Activated CD4-positive, alpha-beta T cell treated with anti-CD3 and anti-CD28 coated beads, Interleukin-2, amount 50 U/mL, for 4 hours (primary cell): Measurements from ENCODE around the gene CASP9.

Source experiments
- DNase-seq, 2 experiments: peaks; one replicate each; pipeline ENCODE4 v3.0.0-alpha.2; 2020

Gene CASP9

GRCh38 chr1:15524021-15524282, at the start of gene CASP9:
CASP9 (minus strand) TSS chr1:15524215; CDS start chr1:15524200, 15 bp downstream.
- DNase-seq, result no peak

DNA sequence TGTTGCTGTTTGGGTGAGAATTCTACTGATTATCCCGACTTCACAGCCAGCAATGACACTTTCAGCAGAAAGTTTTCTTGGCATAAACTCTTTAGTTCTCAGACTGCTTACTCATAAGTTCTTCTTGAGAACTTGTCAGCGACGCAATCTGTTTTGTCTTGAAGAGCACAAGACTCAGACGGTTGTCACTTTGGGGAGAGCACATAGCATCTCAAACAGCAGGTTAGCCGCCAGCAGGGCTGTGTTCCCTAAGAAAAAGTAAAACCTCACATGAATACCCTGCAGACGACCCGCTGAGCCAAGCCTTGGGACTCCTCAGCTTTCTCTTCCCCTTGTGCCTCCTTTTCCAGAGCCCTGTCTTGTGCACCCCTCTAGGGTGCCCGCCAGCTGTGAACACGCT, 49.5 kb upstream of the CASP9 start:
- no peak for DNase-seq

- no peak for DNase-seq
Observed at GRCh38 chr1:15571266-15571665, 47.3 kb upstream of the CASP9 start.

DNA sequence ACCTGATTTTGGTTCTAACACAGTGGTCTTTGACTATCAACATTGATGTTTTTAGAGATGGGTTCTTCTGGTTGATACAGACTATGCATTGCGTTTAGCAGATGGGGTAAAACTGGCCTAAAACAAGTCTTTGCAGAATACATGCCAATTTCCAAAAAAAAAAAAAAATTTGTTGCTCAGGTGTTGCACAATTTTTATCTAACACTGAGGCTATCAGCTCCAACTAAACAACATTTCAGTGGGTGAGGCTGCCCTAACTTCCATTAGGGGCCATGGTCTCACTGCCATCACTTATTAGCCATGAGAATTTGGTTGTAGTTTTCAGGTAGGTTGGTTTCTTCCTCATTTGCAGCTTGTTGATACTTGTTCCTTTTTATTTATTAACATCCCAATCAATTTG, 46.8 kb upstream of the CASP9 start:
- DNase-seq, result no peak

GRCh38 chr1:15568387-15569073, 44.5 kb upstream of the CASP9 start:
- no peak for DNase-seq

DNA sequence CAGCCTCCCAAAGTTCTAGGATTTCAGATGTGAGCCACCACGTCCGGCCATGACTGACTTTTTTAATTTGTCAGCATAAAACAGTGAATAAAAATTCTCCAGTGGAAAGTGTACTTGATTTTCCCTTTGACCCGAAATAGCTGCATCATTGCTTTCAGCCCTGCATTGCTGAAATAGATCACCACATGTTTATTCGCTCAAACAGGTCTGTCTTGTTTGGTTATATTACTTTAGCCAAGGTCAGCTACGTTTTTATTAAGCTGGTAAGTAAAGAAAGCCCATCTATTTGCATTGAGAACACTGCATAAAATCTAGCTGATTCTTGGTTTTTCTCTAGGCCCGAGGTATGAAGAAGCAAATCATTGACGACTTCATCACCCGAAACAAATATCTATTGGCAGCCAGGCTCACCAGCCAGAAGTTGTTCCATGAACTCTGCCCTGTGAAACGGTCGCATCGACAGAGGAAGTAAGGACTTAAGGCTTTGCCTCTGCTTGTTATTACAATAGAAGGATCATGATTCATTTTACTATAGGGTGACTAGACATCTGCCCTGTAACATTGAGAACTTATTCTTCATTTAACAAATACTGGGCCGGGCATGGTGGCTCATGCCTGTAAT, 35.3 kb upstream of the CASP9 start:
- DNase-seq, result no peak

DNA sequence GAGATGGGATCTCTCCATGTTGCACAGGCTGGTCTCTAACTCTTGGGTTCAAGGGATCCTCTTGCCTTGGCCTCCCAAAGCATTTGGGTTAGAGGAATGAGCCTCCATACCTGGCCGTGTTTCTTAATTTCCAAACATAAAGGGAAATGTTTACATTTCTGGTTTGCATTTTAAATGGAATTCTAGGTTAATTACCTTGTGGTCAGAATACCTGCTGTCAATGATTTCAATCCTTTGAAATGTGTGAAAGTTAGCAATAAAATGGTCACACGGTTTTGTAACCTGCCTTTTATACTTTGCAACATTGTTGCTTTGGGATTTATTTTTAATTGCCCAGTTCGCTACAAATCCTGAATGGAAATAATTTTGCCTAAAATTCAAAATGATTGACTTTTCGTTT, 34.5 kb upstream of the CASP9 start:
- DNase-seq, result no peak

DNA sequence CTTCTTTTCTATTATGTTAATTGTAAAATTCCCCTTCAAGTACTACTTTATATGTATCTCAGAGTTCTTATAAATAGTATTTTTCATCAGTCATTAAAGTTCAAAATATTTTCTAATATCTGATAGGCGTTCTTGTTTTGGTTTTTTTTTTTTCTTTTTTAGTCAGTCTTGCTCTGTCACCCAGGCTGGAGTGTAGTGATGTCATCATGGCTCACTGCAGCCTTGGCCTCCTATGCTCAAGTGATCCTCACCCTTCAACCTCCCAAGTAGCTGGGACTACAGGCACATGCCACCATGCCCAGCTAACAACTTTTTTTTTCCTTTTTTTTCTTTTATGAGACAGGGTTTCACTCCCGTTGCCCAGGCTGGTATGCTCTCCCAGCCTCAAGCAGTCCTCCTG, 33.6 kb upstream of the CASP9 start:
- DNase-seq, result no peak

GRCh38 chr1:15557008-15557407, 33.0 kb upstream of the CASP9 start:
- DNase-seq, result no peak

DNA sequence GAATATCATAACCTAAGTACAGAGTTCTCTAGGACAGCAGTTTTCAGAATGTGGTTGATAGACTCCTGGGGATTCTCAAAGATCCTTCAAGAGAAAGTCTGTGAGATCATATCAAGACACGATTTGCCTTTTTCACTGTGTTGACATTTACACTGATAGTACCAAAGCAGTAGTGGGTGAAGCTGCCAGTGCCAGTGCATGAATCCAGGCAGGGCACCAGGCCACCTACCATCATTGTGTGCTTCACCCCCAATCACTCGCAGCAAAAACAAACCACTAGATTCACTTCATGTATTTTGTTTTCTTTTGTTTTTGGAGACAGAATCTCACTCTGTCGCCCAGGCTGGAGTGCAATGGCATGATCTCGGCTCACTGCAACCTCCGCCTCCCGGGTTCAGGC, 26.6 kb upstream of the CASP9 start:
- DNase-seq, result no peak

DNA sequence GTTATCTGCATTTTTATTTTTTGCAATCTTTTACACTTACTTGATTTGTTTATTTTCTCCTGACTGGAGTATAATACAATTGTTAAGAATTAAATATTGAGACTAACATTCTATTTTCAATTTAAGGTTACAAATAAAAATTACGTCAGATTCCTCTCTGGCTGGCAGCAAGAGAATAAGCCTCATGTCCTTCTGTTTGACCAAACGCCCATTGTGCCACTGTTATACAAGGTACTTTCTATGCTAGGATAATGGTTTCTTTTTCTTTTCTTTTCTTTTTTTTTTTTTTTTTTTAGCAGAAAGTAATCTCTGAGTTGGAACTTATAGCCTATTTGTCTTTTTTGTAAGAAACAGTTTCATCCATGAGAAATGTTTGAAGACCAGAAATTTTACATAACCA, 22.6 kb upstream of the CASP9 start:
- no peak for DNase-seq

DNA sequence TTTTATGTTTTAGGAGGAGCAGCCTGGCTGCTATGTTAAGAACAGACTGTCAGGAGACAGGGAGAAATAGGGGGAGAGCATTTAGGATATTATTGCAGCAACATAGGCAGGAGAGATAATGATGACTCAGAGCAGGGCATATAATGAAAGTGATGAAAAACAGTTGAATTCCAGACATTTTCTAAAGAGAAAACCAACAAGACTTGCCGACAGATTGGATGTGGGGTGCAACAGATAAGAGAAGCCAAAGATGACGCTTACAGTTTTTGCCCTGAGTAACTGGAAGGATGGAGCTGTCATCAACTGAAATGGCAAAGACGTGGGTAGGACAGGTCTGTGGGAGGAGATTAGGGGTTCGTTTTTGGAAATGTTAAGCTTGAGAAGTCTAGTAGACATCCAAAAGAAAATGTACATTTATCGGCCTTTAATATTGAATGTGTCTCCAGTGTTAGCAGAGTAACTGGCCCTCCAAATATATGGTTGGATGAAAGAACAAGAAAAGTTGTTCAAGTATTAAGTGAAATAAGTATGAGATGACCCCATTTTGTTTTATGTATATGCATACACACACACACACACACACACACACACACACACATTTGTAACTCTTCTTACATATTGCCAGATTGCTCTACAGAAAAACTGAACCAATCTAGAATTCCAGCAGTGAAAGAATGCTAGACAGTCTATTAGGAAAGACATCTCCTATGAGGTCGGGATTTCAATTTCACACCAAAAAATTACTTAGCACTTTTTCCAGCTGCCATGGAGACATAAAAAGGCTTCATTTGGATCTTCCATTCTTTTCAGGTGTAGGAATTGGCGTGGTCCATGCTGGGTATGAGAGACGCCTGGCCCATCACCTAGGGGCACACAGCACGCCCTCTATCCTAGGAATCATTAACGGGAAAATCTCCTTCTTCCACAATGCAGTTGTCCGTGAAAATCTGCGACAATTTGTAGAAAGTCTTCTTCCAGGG, 19.9 kb upstream of the CASP9 start:
- no peak for DNase-seq

DNA sequence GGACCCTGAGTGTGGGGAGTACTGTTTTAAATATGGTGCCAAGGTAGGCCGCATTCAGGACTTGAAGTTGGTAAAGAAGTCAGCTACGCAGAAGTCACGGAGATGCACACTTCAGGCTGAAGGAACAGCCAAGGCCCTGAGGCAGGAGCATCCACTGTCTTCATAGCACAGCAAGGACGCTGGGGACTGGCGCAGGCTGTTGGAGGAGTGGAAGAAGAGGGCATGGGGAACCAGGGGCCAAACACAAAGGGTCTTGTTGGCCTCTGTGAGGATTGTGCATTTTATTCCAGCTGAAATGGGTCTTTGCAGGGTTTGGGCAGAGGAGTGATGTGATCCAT, 19.2 kb upstream of the CASP9 start:
- DNase-seq, result no peak

DNA sequence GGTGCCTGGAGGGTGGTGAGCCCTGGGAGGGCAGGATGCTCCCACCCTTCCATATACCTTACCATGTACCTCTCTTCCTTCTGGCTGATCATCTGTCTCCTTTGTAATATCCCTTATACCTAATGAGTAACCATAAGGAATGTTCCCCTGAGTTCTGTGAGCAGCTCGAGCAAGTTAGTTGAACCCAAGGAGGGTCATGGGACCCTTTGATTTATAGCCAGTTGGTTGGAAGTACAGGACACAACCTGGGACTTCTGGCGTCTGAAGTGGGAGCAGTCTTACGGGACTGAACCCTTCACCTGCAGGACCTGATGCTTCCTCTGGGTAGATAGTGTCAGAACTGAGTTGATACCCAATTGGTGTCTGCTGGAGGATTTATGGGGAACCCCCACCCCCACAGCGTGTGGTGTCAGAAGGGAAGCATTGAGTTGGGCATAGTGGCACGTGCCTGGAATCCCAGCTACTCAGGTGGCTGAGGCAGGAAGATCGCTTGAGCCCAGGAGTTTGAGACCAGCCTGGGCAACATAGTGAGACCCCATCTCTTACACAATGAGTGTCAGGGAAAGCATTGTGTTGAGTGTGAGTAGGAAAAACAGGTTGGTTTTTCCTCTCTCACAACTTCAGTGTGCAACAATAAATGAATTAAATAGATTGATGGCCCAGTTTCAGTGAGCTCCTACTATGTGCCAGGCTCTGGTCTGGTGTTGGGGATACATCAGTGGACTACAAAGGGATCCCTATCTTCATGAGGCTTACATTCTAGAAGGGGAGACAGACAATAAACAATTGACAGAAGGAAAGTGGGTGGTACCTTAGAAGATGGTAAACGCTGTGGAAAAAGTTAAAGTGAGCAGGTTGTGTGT, 18.6 kb upstream of the CASP9 start:
- DNase-seq, result no peak

GRCh38 chr1:15541231-15541792, 17.3 kb upstream of the CASP9 start:
- no peak for DNase-seq

DNA sequence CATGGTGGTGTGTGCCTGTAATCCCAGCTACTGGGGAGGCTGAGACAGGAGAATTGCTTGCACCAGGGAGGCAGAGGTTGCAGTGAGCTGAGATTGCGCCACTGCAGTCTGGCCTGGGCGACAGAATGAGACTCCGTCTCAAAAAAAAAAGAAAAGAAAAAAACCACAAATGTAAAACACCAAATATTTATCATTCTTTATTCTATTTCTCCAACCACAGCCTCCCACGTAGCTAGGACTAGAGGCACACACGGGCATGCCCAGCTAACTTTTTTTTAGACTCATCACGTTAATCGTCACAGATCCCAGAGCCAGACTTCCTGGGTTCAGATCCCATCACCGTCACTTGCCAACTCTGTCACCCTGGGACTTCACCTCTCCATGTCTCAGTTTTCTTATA, 16.2 kb upstream of the CASP9 start:
- DNase-seq, result no peak

DNA sequence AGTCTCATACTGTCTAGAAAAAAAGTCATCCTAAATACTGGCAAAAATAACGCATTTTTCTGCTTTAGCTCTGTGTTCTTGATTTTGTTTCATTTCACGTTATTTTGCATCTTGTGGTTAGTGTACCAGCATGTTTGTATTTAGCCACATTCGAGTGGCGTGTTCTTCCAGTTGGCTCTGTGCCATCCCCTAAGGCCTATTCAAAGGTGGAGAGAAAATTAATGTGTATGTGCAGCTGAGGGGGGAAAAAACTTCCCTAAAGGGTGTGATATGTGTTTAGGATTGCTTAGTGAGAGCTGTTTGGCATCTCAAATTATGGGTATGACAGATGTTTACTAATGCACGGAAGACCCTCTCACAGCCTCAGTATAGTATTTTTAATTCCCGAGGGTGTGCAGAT, 14.8 kb upstream of the CASP9 start:
- no peak for DNase-seq

DNA sequence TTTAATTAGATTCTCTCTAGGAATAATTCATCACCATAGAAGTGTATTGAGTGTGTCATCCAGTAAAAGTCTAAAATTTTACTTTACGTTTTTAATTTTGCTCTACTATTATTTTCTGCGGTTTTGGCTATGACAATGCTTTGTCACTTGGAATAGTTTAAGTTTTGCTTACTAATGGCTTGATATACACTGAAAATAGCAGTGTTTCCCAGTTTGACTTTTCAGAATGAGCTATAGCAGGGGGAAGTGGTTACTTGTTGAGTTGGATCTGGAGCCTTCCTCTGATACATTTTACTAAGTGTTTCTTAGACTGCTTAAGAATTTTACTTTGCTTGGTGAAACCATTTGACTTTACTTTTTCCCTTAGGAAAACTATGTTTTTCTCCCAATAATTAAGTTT, 7.7 kb upstream of the CASP9 start:
- no peak for DNase-seq

DNA sequence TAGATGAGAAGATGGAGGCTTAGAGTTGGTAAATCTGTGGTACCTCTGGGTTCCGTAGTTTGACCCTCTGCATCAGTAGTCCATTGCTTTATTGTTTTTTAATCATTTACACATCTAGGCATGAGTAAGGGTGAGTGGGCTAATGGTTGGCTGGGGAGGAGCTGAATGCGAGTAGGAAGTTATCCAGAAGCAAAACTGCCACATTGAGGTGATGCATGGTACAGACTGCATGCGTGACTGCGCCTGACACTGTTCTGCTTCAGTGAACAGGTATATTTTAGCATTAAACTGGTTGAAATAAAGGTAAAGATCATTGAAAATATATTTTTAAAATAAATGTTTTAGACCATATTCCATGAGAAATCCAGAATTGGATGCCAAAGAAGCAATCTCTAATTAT, 7.0 kb upstream of the CASP9 start:
- no peak for DNase-seq

GRCh38 chr1:15526490-15527339, 2.7 kb upstream of the CASP9 start, which contains the start of gene DNAJC16:
DNAJC16 (plus strand) TSS chr1:15526848; CDS start chr1:15529106, 2,258 bp downstream.
- peak; percentile 94 to 95 for DNase-seq

GRCh38 chr1:15526021-15526489, 2.0 kb upstream of the CASP9 start:
- DNase-seq, result peak in 1 of 2 experiments; percentile 13
